ENCODE data around the gene SNAI3. TPM values are rescaled to one million over a fixed set of nuclear protein-coding genes. Genes with fewer than 3 reads are reported as not detected.

SNAI3 gene
- total and polyA plus RNA-seq, 2 of the 8 experiments (the other 6 are each of a cell fraction or from before 2014, with no cell fraction given): 8.5 to 13.3 TPM

GRCh38 chr16:88694221-88695087, 8.1 kb upstream of the SNAI3 start:
- Histone ChIP-seq H4K91ac (replicated peaks; ENCODE audit: insufficient read length, low read length) (no peak overlapping the region), H2BK20ac (ENCODE audit: low read length) (no peak overlapping the region), H2BK120ac (replicated peaks; ENCODE audit: low read depth, low read length) (no peak overlapping the region), H2AK5ac (ENCODE audit: low read depth, low read length) (no peak overlapping the region), H3K79me1 (ENCODE audit: low read depth, low read length) (0 out of 2 replicates have a peak, but pooled peaks cover under 1% of the 10 kb centered on the region), H4K20me1 (replicated peaks in 1 of 2; ENCODE audit: control insufficient read depth in 1 of 2, insufficient read depth in 2 of 2, low read length in 2 of 2) (peaks cover 0 to 3% of the 10 kb centered on the region in 2 experiments), H3K9me3 (ENCODE audit: insufficient read depth in 2 of 2, low read depth in 1 of 2, low read length in 1 of 2) (no peaks in the 10 kb centered on the region), H3K14ac (ENCODE audit: insufficient read length) (no peak overlapping the region), H3K4me2 (ENCODE audit: insufficient read depth in 1 of 2, low read depth in 2 of 2, low read length in 2 of 2) (no peak overlapping the region), H3K23me2 (ENCODE audit: low read depth, low read length) (no peaks in the 10 kb centered on the region), H4K8ac (ENCODE audit: extremely low read depth, insufficient read depth, low read length) (peak overlapping the region; percentile 57), H3K4me3 (ENCODE audit: extremely low read depth in 1 of 4, insufficient read depth in 2 of 4, low read depth in 3 of 4, low read length in 4 of 4) (no peak overlapping the region), H3K79me2 (ENCODE audit: control insufficient read depth in 1 of 2, insufficient read depth in 2 of 2, low read length in 2 of 2) (no peaks in the 10 kb centered on the region), H4K5ac (ENCODE audit: insufficient read length, low read depth, low read length) (no peak overlapping the region), H3K9ac (replicated peaks in 1 of 4; ENCODE audit: extremely low read depth in 1 of 4, low read depth in 3 of 4, low read length in 3 of 4) (no peak overlapping the region), H2BK12ac (ENCODE audit: low read depth, low read length) (0 out of 2 replicates have a peak overlapping the region, but pooled peaks have one; percentile 50), H3K36me3 (ENCODE audit: control insufficient read depth in 2 of 4, insufficient read depth in 4 of 4, low read length in 3 of 4) (peaks cover 0 to 13% (median 4%) of the 10 kb centered on the region in 4 experiments; a peak in 3 of 8 replicates), H2BK15ac (ENCODE audit: low read length) (no peak overlapping the region), H3K56ac (replicated peaks; ENCODE audit: insufficient read length, low read depth, low read length) (no peak overlapping the region), H2AFZ (ENCODE audit: low read length) (no peak overlapping the region), H3K4ac (replicated peaks; ENCODE audit: insufficient read length, low read depth, low read length) (no peak overlapping the region), H3K27ac (ENCODE audit: low read depth, low read length) (no peak overlapping the region), H3K23ac (ENCODE audit: insufficient read length) (no peak overlapping the region), H3K27me3 (replicated peaks in 1 of 4; ENCODE audit: control insufficient read depth in 3 of 4, extremely low read depth in 1 of 4, insufficient read depth in 3 of 4, low read length in 3 of 4) (no peaks in the 10 kb centered on the region), H3K4me1 (replicated peaks in 1 of 4; ENCODE audit: control insufficient read depth in 3 of 4, insufficient read depth in 4 of 4, low read length in 3 of 4) (no peaks in the 10 kb centered on the region), H2BK5ac (ENCODE audit: low read depth, low read length) (no peak overlapping the region), H3K18ac (ENCODE audit: extremely low read depth, low read length) (no peak overlapping the region)
- CTCF ChIA-PET (ENCODE audit: partially characterized antibody): interaction anchor here (0.6 to 6.5 kb wide), 7 partner anchors 8 to 23 kb away, joined by 3 to 37 read pairs (median 5); no protein-coding TSS in a partner anchor
- no peak for FAIRE-seq
- WGBS, 2 experiments (ENCODE audit: extremely low coverage in 1 of 2, insufficient coverage in 1 of 2, insufficient read length in 1 of 2, insufficient replicate concordance in 2 of 2, low coverage in 1 of 2, low lambda C conversion rate in 2 of 2, missing lambda C conversion rate in 1 of 2): 94% methylated on average over 26 of the region's 37 CpGs; no CpG with 5 or more reads in 1 of the 2 experiments
- DNase-seq (ENCODE audit: low read depth in 1 of 2, low spot score in 2 of 2): no peak
- POLR2A ChIA-PET (ENCODE audit: partially characterized antibody): interaction anchor here (1.0 to 1.1 kb wide), 2 partner anchors 9 to 10 kb away, joined by 3 read pairs; no protein-coding TSS in a partner anchor
- no peak for TF ChIP-seq HDAC2 (IDR thresholded peaks at IDR 0.05; ENCODE audit: borderline replicate concordance in 1 of 2, low read depth in 2 of 2, low read length in 2 of 2)

All from H1 (cell line).